DMS53 (cell line): Measurements from ENCODE around the gene GLCE.
"Not testable (repeated sequence)": the region's sequence is repeated elsewhere in the genome, so short reads cannot be mapped to it uniquely, and the experiment has no call there.

Experiments
- DNase-seq: peaks from one replicate; lab custom pipeline; 2025; lab: John Stamatoyannopoulos, UW

The GLCE gene

DNA sequence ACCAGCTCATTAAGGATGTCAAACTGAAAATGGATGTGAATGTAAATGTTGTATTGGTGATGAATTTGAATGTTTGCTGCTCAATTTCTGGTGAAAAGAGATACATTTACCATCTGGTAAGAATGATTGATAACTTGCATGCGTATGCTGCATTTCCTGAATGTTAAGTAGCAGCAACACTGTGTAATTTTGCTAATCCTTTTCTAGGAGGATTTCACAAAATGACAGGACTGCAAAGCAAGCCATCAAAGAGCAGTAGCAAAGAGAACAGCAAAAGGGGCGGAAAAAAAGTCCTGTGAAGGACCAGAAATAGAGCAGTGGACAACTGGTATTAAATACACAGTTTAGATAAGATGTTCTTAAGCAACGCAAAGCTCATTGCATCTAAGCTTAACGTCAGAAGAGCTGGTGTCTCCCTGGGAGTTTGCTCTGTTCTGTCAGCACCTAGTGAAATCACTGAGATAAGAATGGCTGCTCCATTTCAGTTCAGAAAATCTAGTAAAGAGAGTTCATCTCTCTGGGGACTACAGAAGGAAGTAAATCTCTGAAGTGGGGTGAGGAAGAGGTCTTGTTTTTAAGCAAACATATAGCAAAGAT is 114.7 kb downstream of the GLCE start:
- no peak for DNase-seq

- DNase-seq: no peak
These were observed 115.6 kb downstream of the GLCE start for GRCh38 chr15:69275933-69276560.

- no peak for DNase-seq
These were observed 116.9 kb downstream of the GLCE start for GRCh38 chr15:69277316-69277715.

DNA sequence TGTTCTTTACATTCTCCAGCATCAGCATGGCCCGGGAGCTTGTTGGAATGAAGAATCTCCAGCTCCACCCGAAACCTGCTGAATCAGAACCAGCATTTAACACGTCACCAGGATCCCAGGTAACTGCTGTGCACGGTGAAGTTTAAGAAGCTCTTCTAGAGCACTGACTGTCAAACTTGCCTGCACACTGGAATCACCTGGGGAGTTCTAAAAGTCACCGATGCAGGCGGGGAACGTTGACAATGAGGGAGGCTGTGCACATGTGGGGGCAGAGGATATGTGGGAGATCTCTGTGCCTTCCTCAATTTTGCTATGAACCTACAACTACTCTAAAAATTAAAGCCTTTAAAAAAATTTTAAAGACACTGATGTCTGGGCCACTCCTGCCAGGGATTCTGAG is 119.2 kb downstream of the GLCE start:
- DNase-seq: no peak

- no peak for DNase-seq
These were observed 120.3 kb downstream of the GLCE start for GRCh38 chr15:69280783-69281182.

DNA sequence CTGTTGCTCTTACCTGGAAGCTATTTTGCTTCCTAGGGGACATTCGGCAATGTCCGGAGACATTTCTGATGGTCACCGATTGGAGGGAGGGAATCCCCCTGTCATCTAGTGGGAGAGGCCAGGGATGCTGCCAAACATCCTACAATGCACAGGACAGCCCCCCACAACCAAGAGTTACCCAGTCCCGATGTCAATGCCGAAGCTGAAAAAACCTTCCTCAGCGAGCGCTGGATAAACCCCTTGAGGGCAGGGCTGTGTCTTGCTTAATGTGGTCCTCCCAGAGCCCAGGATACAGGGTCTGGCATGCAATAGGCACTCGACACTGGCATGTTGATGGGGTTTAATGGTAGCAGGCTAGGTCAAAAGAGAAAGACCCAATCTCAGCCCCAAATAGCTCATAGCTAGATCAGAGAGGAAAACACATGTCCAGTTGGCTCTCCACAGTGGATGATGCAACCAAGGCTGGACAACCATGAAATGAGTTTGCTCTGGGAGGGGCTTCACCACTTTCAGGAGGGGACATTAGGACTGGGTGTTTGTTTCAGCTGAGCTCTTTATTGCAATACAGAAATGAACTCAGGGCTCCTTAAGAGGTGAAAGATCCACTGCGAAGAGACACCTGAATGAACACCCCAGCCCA is 121.8 kb downstream of the GLCE start:
- no peak for DNase-seq

DNA sequence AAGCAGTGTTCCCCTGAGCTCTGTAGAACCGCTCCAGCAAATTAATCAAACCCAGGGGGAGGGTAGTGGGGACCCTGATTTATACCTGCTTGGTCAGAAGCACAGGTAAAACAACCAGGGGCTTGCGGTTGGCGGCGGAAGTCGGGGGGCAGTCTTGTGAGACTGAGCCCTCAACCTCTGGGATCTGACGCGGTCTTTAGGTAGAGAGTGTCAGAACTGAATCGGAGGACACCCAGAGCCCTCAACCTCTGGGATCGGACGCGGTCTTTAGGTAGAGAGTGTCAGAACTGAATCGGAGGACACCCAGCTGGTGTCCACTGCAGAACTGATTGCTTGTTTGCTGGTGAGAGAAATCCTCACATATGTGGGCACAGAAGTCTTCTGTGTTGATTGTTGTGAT is 125.4 kb downstream of the GLCE start:
- DNase-seq: no peak

GRCh38 chr15:69288011-69288410 is 127.6 kb downstream of the GLCE start:
- DNase-seq: no peak

DNA sequence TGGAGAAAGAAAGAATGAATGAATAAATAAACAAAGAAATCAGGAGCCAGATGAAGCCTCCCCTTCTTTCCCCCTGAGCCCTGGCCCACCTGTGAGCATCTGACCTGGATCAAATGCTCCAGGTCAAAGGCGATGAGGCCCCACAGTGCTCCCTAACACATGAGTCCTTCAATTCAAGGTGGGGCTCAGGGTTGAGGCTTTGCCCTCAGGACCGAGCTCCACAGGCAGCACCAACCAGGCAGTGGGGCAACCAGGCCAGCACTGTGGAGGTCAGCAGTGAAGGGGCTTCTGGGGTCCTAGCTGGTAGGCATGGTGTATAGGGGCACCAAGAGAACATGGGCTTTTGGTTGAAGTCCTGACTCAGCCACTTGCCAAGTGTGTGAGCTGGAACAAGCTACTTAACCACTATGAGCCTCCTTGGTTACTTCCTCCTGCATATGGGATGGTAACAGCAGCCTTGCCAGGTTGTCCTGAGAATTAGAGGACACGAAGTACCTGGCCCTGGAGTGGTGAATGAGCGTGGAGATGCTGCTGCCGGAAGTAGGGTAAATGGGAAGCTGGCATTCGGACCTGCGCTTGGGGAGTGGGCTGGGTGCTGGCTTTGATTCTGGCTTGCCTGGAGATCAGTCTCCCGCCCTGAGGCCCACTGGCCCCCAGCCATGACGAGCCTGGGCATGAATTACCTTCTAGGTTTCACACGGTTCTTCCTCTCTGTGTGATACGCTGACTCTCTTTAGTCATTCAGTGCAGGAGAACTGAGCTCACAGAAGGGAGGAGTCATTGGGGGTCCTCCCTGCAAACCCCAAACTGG is 128.3 kb downstream of the GLCE start:
- no peak for DNase-seq

DNA sequence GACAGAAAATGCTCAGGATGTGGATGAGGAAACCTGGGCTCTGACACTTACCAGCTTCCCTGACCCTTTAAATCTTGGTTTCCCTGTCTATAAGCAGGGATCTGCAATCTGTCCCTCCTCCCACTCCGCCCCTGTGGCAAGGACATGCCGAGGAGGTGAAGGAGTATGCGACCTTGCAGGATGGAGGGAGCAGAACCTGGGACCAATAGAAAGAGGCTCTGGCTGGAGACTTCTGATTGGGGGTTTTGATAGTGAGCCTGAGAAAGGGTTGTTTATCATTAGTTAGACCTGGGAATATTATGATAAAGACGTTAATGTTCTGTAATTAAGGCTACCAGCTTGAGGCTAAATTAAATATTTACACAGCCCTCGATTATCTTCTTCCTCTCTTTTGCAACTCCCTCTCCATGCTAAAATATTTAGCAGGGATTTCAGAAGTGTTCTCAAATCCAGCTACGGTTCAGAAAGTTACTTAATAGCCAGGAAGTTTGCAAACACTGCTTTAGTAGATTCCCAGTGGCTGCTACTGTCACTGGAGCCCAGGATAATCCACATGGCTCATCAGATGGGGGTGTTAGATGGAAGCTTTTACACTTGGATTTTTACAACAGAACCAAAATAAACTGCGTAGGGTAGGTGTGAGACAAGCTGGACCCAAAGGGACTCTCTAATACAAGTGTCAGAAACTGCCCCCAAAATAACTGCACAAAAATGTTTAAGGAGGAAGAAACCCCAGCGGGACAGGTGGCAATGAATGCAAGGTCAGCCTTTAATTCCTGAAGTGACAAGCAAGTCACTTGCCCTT is 129.1 kb downstream of the GLCE start:
- no peak for DNase-seq

DNA sequence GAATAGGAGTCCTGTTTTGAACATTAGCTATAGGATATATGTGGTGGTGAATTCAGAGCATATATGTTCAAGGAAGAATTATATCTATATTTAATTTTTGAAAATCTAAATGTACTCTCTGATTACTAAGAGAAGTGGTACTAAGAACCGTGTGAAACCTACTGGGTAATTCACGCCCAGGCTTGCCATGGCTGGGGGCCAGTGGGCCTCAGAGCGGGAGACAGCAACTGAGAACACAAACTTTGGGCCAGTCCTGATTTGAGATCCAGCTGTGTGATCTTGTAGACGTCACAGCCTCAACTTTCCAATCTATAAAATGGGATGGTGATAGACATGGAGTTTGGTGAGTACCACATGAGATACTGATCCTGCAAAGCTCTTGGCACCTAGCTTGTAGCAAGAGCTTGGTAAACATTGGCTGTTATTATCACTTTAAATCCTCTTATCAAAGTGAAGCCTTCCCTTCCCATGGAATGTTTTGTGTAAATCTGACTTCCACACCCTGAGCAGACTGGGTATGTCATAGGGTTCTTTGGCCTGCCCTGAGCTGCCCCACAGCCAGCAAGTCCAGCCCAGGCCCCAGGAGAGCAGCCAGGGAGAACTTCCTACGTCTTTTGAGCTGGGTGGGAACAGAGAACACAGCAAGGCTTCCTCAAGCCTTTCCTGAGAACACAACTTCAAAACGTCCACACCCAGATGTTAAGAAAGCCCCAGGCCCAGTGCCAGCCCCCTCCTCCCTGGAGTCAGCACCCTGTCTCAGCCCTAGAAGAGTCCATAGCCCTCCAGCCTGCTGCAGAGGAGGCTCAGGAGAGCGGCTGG is 130.1 kb downstream of the GLCE start:
- no peak for DNase-seq

GRCh38 chr15:69291651-69292050 is 131.2 kb downstream of the GLCE start:
- DNase-seq: not testable (repeated sequence)

DNA sequence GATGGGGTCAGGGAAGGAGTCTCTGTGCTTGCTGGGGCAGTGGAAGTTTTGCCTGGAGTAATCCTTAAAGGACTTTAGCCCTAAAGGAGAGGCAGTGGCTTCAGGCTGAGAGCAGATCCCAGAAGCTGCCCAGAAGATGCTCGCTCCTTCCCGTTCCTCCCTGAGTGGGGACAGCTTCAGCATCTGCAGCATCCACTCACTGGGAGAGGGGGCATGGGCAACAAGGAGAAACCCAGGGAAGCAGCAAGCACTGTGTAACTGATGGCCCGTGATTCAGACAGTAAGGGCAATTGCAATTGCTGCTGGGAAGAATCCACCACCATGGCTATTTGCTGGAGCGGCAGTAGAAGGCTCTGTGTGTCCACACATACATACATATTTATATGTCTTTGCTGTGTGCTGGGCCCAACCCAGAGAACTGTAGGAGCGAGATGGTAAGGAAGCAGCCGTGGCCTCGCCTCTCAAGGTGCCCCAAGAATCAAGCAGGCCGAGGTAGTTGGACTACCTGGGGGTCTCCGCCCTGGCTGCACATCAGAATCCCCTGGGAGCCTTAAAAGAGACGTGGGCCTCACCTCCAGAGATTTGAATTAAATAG is 132.5 kb downstream of the GLCE start:
- DNase-seq: no peak

DNA sequence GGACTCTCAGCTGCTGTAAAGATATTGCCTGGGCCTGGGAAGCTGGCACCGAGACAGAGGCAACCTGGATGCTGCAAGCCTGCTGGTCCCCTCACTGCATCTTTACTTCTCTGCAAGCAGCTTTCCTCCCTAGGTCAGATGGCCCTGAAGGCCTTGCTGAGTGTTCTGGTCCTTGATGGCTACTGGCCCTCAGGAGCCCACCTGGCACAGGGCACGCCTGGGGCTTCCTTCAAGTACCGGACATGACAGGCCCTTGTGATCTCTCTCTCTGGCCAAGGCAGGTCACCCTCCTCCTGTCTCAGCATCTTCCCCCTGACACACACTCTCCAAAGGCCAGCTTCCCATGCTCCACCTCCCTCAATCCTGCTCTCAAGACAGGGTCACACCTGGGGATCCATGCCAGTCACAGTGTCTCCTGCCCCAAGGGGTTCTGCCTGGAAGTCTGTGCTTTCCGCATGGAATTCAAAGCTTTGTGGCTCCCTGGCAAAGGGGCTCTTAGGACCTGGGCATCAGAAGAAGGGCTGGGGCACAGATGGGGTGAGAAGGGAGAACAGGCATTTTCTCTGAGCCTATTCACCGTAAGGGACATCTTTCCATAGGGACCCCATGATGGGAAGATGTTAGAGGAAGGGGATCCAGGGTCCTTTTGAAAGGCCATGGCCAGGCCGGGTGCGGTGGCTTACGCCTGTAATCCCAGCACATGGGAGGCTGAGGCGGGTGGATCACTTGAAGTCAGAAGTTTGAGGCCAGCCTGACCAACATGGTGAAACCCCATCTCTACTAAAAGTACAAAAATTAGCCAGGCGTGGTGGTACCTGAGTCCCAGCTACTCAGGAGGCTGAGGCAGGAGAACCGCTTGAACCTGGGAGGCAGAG is 133.5 kb downstream of the GLCE start:
- no peak for DNase-seq

- no peak for DNase-seq
These were observed 136.2 kb downstream of the GLCE start for GRCh38 chr15:69296606-69297005.

- DNase-seq: no peak
These were observed 137.4 kb downstream of the GLCE start for GRCh38 chr15:69297642-69298353.

DNA sequence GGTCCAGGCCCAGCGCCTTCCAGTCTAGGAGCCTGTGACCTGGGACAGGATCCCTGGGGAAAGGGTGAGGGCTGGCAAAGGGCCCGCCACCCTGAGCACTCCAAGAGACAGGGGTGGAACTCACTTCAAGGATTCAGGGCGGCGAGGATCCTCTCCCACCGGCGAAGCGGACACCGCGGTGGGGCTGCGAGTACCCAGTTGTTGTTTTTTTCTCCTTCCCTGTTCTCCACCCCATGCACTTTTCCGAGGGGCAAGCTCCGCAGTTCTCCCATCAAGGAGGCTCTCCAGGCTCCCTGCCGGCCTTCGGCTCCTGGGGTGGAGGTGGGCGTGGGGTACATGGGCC is 137.9 kb downstream of the GLCE start:
- DNase-seq: no peak

GRCh38 chr15:69298697-69299441 is 138.4 kb downstream of the GLCE start, which contains the start of gene PAQR5:
PAQR5 (plus strand) TSS chr15:69298912; CDS start chr15:69360081, 61,169 bp downstream.
- DNase-seq: peak; percentile 56
